Measurements from ENCODE around the gene ZFPM1. TPM values are rescaled to one million over a fixed set of nuclear protein-coding genes. Genes with fewer than 3 reads are reported as not detected.

The ZFPM1 gene
- total RNA-seq, 4 donors from 2014 or later = 0.31 to 0.71 (median 0.56) TPM

- Histone ChIP-seq H3K9me3 (no peaks in the 10 kb centered on the region), H3K4me1 (peaks cover 12 to 40% of the 10 kb centered on the region in 2 donors), H3K27me3 (peaks cover 0 to 4% (median 0%) of the 10 kb centered on the region in 3 donors), H3K36me3 (no peaks in the 10 kb centered on the region), H3K27ac (no peak overlapping the region), H3K4me3 (no peak overlapping the region)
- intact Hi-C loops (cut with DNase I; ENCODE audit: low total_unique reads) (no loop called here), in situ Hi-C loops (cut with MboI; ENCODE audit: low sequenced_read_pairs in 4 of 4) (no loop called here)
- no peak for DNase-seq
- no peak for ATAC-seq
- TF ChIP-seq POLR2A (IDR thresholded peaks at IDR 0.05) = no peak
- TF ChIP-seq CTCF (IDR thresholded peaks at IDR 0.05 in 4 of 5, conservative IDR thresholded peaks at IDR 0.05 in 1 of 5) = no peak
Measured at GRCh38 chr16:88529596-88529995, 76.5 kb downstream of the ZFPM1 start.

GRCh38 chr16:88530051-88530857 is 77.2 kb downstream of the ZFPM1 start:
- Histone ChIP-seq H3K4me1 (peaks cover 18 to 41% of the 10 kb centered on the region in 2 donors), H3K27ac (no peak overlapping the region), H3K36me3 (no peaks in the 10 kb centered on the region), H3K4me3 (no peak overlapping the region), H3K9me3 (no peaks in the 10 kb centered on the region), H3K27me3 (no peaks in the 10 kb centered on the region)
- DNase-seq (no peak), ATAC-seq (no peak)
- TF ChIP-seq CTCF (IDR thresholded peaks at IDR 0.05 in 4 of 5, conservative IDR thresholded peaks at IDR 0.05 in 1 of 5) = no peak
- no peak for TF ChIP-seq POLR2A (IDR thresholded peaks at IDR 0.05)
- intact Hi-C loops (cut with DNase I; ENCODE audit: low total_unique reads) = loop anchor here (5.0 kb wide), 1 partner anchor 138 kb away; no protein-coding TSS in a partner anchor
- in situ Hi-C loops (cut with MboI; ENCODE audit: low sequenced_read_pairs in 4 of 4) = no loop called here

- H3K36me3 ChIP-seq = no peaks in the 10 kb centered on the region
- H3K27ac ChIP-seq = no peak overlapping the region
- DNase-seq = no peak
- H3K27me3 ChIP-seq = no peaks in the 10 kb centered on the region
- intact Hi-C loops (cut with DNase I; ENCODE audit: low total_unique reads) = loop anchor here (5.0 kb wide), 1 partner anchor 139 kb away; no protein-coding TSS in a partner anchor
- no peaks in the 10 kb centered on the region for H3K9me3 ChIP-seq
- no peak for ATAC-seq
- in situ Hi-C loops (cut with MboI; ENCODE audit: low sequenced_read_pairs in 4 of 4) = no loop called here
- H3K4me3 ChIP-seq = no peak overlapping the region
- H3K4me1 ChIP-seq = peaks cover 17 to 41% of the 10 kb centered on the region in 2 donors
- no peak for TF ChIP-seq CTCF (IDR thresholded peaks at IDR 0.05 in 4 of 5, conservative IDR thresholded peaks at IDR 0.05 in 1 of 5)
- TF ChIP-seq POLR2A (IDR thresholded peaks at IDR 0.05) = no peak
Measured at GRCh38 chr16:88530858-88531203, 77.8 kb downstream of the ZFPM1 start.

GRCh38 chr16:88531346-88531745 is 78.3 kb downstream of the ZFPM1 start:
- DNase-seq (no peak), ATAC-seq (no peak)
- Histone ChIP-seq H3K4me1 (peaks cover 12 to 37% of the 10 kb centered on the region in 2 donors), H3K36me3 (no peaks in the 10 kb centered on the region), H3K9me3 (no peaks in the 10 kb centered on the region), H3K27ac (no peak overlapping the region), H3K4me3 (no peak overlapping the region), H3K27me3 (no peaks in the 10 kb centered on the region)
- in situ Hi-C loops (cut with MboI; ENCODE audit: low sequenced_read_pairs in 4 of 4) = no loop called here
- intact Hi-C loops (cut with DNase I; ENCODE audit: low total_unique reads) = loop anchor here (5.0 kb wide), 1 partner anchor 139 kb away; no protein-coding TSS in a partner anchor
- TF ChIP-seq CTCF (IDR thresholded peaks at IDR 0.05 in 4 of 5, conservative IDR thresholded peaks at IDR 0.05 in 1 of 5) (no peak), POLR2A (IDR thresholded peaks at IDR 0.05) (no peak)
